ENCODE measurements around the gene RAD54L2. TPM values are rescaled to one million over a fixed set of nuclear protein-coding genes. Genes with fewer than 3 reads are reported as not detected.

RAD54L2 gene
- total and polyA plus RNA-seq, 2 of the 8 experiments (the other 6 are each of a cell fraction or from before 2014, with no cell fraction given) = 8.2 to 35.2 TPM

DNA sequence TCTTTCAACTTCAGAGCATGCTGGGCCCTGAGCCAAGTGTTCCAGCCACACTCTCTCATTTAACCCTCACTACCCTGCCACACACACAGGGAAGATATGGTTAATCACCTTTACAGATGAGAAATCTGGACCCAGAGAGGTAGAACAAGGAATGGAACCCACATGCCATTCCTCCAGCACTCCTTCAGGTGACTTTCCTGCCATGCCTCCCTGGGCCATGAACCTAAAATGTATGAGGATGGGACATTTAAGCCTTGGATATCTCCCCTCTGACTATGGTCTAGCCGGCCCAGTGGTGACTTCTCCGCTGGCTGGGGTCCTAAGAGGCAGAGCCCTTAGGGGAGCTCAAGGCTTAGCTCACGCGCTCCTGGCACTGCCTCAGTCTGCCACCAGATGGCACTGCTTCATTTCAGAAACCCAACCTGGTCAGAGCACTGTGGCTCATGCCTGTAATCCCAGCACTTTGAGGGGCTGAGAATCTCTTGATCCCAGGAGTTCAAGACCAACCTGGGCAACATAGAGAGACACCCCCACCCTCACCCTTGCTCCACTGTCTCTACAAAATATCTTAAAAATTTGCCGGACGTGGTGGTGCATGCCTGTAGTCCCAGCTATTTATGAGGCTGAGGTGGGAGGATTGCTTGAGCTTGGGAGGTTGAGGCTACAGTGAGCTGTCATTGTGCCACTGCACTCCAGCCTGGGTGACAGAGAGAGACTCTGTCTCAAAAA, 36.5 kb upstream of the RAD54L2 start:
- Histone ChIP-seq H2BK15ac (ENCODE audit: low read length) (no peak overlapping the region), H3K36me3 (ENCODE audit: control insufficient read depth in 2 of 4, insufficient read depth in 4 of 4, low read length in 3 of 4) (no peaks in the 10 kb centered on the region; a peak in 1 of 8 replicates), H2BK5ac (ENCODE audit: low read depth, low read length) (no peak overlapping the region), H2BK12ac (ENCODE audit: low read depth, low read length) (no peak overlapping the region), H2BK20ac (ENCODE audit: low read length) (no peak overlapping the region), H3K14ac (ENCODE audit: insufficient read length) (no peak overlapping the region), H3K23ac (ENCODE audit: insufficient read length) (no peak overlapping the region), H3K27me3 (replicated peaks in 1 of 4; ENCODE audit: control insufficient read depth in 3 of 4, extremely low read depth in 1 of 4, insufficient read depth in 3 of 4, low read length in 3 of 4) (0 out of 7 replicates have a peak, but pooled peaks cover 0 to 2% (median 0%) of the 10 kb centered on the region in 4 experiments), H4K8ac (ENCODE audit: extremely low read depth, insufficient read depth, low read length) (no peak overlapping the region), H2BK120ac (replicated peaks; ENCODE audit: low read depth, low read length) (no peak overlapping the region), H3K79me2 (ENCODE audit: control insufficient read depth in 1 of 2, insufficient read depth in 2 of 2, low read length in 2 of 2) (peaks cover 7 to 19% of the 10 kb centered on the region in 2 experiments), H3K4ac (replicated peaks; ENCODE audit: insufficient read length, low read depth, low read length) (no peak overlapping the region), H3K4me2 (ENCODE audit: insufficient read depth in 1 of 2, low read depth in 2 of 2, low read length in 2 of 2) (no peak overlapping the region), H3K9me3 (ENCODE audit: insufficient read depth in 2 of 2, low read depth in 1 of 2, low read length in 1 of 2) (no peaks in the 10 kb centered on the region), H2AFZ (ENCODE audit: low read length) (0 out of 2 replicates have a peak overlapping the region, but pooled peaks have one; percentile 69), H3K79me1 (ENCODE audit: low read depth, low read length) (no peaks in the 10 kb centered on the region), H2AK5ac (ENCODE audit: low read depth, low read length) (no peak overlapping the region), H3K18ac (ENCODE audit: extremely low read depth, low read length) (no peak overlapping the region), H3K27ac (ENCODE audit: low read depth, low read length) (no peak overlapping the region), H3K56ac (replicated peaks; ENCODE audit: insufficient read length, low read depth, low read length) (no peak overlapping the region), H3K23me2 (ENCODE audit: low read depth, low read length) (no peaks in the 10 kb centered on the region), H4K20me1 (replicated peaks in 1 of 2; ENCODE audit: control insufficient read depth in 1 of 2, insufficient read depth in 2 of 2, low read length in 2 of 2) (no peaks in the 10 kb centered on the region), H4K91ac (replicated peaks; ENCODE audit: insufficient read length, low read length) (no peak overlapping the region), H3K4me3 (ENCODE audit: extremely low read depth in 1 of 4, insufficient read depth in 2 of 4, low read depth in 3 of 4, low read length in 4 of 4) (no peak overlapping the region), H3K4me1 (replicated peaks in 1 of 4; ENCODE audit: control insufficient read depth in 3 of 4, insufficient read depth in 4 of 4, low read length in 3 of 4) (no peaks in the 10 kb centered on the region), H4K5ac (ENCODE audit: insufficient read length, low read depth, low read length) (no peak overlapping the region), H3K9ac (replicated peaks in 1 of 4; ENCODE audit: extremely low read depth in 1 of 4, low read depth in 3 of 4, low read length in 3 of 4) (no peak overlapping the region)
- WGBS, 2 experiments (ENCODE audit: extremely low coverage in 1 of 2, insufficient coverage in 1 of 2, insufficient read length in 1 of 2, insufficient replicate concordance in 2 of 2, low coverage in 1 of 2, low lambda C conversion rate in 2 of 2, missing lambda C conversion rate in 1 of 2) = 15% methylated on average over 6 of the region's 6 CpGs; no CpG with 5 or more reads in 1 of the 2 experiments
- FAIRE-seq (peak; percentile 95), DNase-seq (ENCODE audit: low read depth in 1 of 2, low spot score in 2 of 2) (peak; percentile 87 to 95)
- TF ChIP-seq ASH2L (IDR thresholded peaks at IDR 0.05; ENCODE audit: low read length) = no peak
- TF ChIP-seq, protein P1, sequence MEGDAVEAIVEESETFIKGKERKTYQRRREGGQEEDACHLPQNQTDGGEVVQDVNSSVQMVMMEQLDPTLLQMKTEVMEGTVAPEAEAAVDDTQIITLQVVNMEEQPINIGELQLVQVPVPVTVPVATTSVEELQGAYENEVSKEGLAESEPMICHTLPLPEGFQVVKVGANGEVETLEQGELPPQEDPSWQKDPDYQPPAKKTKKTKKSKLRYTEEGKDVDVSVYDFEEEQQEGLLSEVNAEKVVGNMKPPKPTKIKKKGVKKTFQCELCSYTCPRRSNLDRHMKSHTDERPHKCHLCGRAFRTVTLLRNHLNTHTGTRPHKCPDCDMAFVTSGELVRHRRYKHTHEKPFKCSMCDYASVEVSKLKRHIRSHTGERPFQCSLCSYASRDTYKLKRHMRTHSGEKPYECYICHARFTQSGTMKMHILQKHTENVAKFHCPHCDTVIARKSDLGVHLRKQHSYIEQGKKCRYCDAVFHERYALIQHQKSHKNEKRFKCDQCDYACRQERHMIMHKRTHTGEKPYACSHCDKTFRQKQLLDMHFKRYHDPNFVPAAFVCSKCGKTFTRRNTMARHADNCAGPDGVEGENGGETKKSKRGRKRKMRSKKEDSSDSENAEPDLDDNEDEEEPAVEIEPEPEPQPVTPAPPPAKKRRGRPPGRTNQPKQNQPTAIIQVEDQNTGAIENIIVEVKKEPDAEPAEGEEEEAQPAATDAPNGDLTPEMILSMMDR (IDR thresholded peaks at IDR 0.05; ENCODE audit: control extremely low read depth in 1 of 3, insufficient read depth in 1 of 3, low read depth in 1 of 3, low read length in 3 of 3) = peak; percentile 89 to 98 (median 97)
- no peak for TF ChIP-seq POLR2AphosphoS5 (IDR thresholded peaks at IDR 0.05; ENCODE audit: low read depth, low read length)
- TF ChIP-seq RAD21 (IDR thresholded peaks at IDR 0.05 in 1 of 2, conservative IDR thresholded peaks at IDR 0.05 in 1 of 2; ENCODE audit: low read depth in 2 of 2, low read length in 2 of 2) = peak; percentile 91 to 92
- ChIA-PET CTCF (ENCODE audit: partially characterized antibody) (interaction anchor here (0.5 to 10.2 kb wide), 58 partner anchors 10 to 686 kb away, joined by 3 to 137 read pairs (median 4); partner anchors contain the start of genes RAD54L2 and TEX264), POLR2A (ENCODE audit: partially characterized antibody) (interaction anchor here (0.9 to 2.8 kb wide), 6 partner anchors 37 to 180 kb away, joined by 3 to 15 read pairs (median 5); partner anchors contain the start of gene RAD54L2)
